Fibroblast of lung (primary cell): Measurements from ENCODE around the gene CIB4.

Experiments
- CTCF ChIP-seq, 2 donors: IDR thresholded peaks in 1 of 2; conservative IDR thresholded peaks in 1 of 2; 1 replicate in 1 of 2; 2 replicates in 1 of 2; pipeline ENCODE4 v1.5.1; 2011 to 2012; ENCODE audit warnings: low read length in 2 of 2, control low read depth in 1 of 2, inconsistent platforms in 1 of 2, low read depth in 1 of 2, mild to moderate bottlenecking in 1 of 2
- EZH2 ChIP-seq: IDR thresholded peaks from 2 replicates; pipeline ENCODE4 v1.5.1; 2012; ENCODE audit warnings: low read length, control low read depth, mild to moderate bottlenecking; ENCODE audit errors: missing control alignments

DNA sequence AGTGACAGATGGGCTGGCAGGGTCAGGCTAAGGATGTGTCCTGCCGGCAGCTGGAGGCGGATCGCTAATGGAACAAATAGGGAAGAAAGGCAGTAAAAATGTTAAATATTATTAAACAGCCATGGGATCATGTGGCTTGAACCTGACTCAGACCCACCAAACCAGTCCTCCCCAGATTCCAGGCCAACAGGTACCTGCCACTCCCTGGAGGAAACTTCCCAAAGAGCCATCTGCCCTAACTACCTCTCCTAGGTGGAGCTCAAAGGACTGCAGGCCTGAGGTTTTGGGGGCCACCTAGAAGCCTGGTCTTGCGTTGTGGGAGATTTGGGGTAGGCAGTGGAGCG, 34.3 kb downstream of the CIB4 start:
- TF ChIP-seq CTCF (conservative IDR thresholded peaks at IDR 0.05 in 1 of 2, IDR thresholded peaks at IDR 0.05 in 1 of 2; ENCODE audit: low read depth in 1 of 2, low read length in 2 of 2) (no peak), EZH2 (no peak)
